Testis (tissue), 3 donors: ENCODE measurements around the gene PRPF38B. TPM values are rescaled to one million over a fixed set of nuclear protein-coding genes. Genes with fewer than 3 reads are reported as not detected.
"Not testable (repeated sequence)": the region's sequence is repeated elsewhere in the genome, so short reads cannot be mapped to it uniquely, and the experiment has no call there.

Experiments used
- DNase-seq: peaks from one replicate; pipeline ENCODE4 v3.0.0-alpha.2; 2019
- H3K27ac ChIP-seq, 2 donors: fragments of 200-600 bp; sonication (generic); one replicate each; pipeline ENCODE4 v1.5.1; 2019
- H3K27me3 ChIP-seq: fragments of 200-600 bp; sonication (generic); one replicate; pipeline ENCODE4 v1.5.1; 2019
- H3K36me3 ChIP-seq: fragments of 200-600 bp; sonication (generic); one replicate; pipeline ENCODE4 v1.5.1; 2017; ENCODE audit warnings: low read depth; ENCODE audit errors: missing control alignments
- H3K4me1 ChIP-seq: fragments of 200-600 bp; sonication (generic); one replicate; pipeline ENCODE4 v1.5.1; 2019
- H3K4me3 ChIP-seq, 2 donors: fragments of 200-600 bp; sonication (generic); one replicate each; pipeline ENCODE4 v1.5.1; 2017 to 2019
- H3K9me3 ChIP-seq: fragments of 200-600 bp; sonication (generic); one replicate; pipeline ENCODE4 v1.5.1; 2017
- CTCF ChIP-seq, 3 experiments: fragments of 450-650 bp in 2 of 3; fragments of 200-600 bp in 1 of 3; sonication (generic) in 1 of 3; IDR thresholded peaks; one replicate each; pipeline ENCODE4 v1.5.1; 2016 to 2019; ENCODE audit warnings: antibody characterized with exemption in 3 of 3, mild to moderate bottlenecking in 2 of 3, moderate library complexity in 1 of 3
- POLR2A ChIP-seq: fragments of 450-650 bp; IDR thresholded peaks from one replicate; pipeline ENCODE4 v1.6.1; 2017; ENCODE audit warnings: antibody characterized with exemption, mild to moderate bottlenecking, moderate library complexity
- WGBS, 2 donors: methylation state at CpG; one replicate each; pipeline ENCODE4 v1.1.5; 2018; 5-methylcytosine and 5-hydroxymethylcytosine counted together
- intact Hi-C: fragments of 100-400 bp; cut with DNase I; formaldehyde crosslinking; loops from one replicate; pipeline ENCODE4 v1.15.1; 2023; ENCODE audit warnings: low total_unique reads
- polyA plus RNA-seq: library from polyadenylated mRNA; stranded (reverse); fragments of 350-450 nt; fragmentation: Illumina TruSeq; extraction: RNeasy Lipid Tissue Mini Kit (QIAGEN cat#74804); gene quantifications from one replicate; pipeline ENCODE4 v1.2.3, GENCODE V29; 2014; ENCODE audit warnings: low read depth, low replicate concordance; ENCODE audit not compliant: insufficient read depth
- total RNA-seq, 2 donors: library from RNA; depleted of rRNA; stranded (reverse); fragments of >200 nt; gene quantifications; one replicate each; pipeline ENCODE4 v1.2.3, GENCODE V29; 2016

PRPF38B gene
- total and polyA plus RNA-seq, 3 donors from 2014 or later = 8.6 to 29.0 (median 28.1) TPM

- 92 to 94% methylated on average over 5 of the region's 5 CpGs for WGBS, 2 donors
- Histone ChIP-seq H3K9me3 (no peaks in the 10 kb centered on the region), H3K4me1 (no peaks in the 10 kb centered on the region), H3K4me3 (no peak overlapping the region), H3K27me3 (no peaks in the 10 kb centered on the region), H3K36me3 (no peaks in the 10 kb centered on the region), H3K27ac (no peak overlapping the region)
- TF ChIP-seq POLR2A (no peak), CTCF (IDR thresholded peaks at IDR 0.05) (no peak)
- intact Hi-C loops = no loop called here
- DNase-seq = no peak
These were observed 21.9 kb upstream of the PRPF38B start for GRCh38 chr1:108670131-108670773.

DNA sequence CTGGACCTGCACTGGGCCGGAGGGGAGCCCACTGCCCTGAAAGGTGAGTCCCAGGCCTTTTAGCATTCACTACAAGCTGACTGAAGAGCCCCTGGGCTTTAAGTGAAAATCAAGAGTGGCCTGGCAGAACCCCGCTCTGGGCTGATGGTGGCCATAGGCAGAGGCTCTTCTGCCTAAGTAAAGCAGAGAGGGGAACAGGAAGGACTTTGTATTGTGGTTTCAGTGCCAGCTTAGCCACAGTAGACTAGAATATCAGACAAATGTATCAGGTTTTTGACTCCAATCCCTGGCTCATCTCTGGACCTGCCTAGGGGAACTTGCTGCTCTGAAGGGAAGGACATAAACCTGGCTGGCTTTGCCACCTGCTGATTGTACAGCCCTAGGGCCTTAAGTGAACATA is 21.0 kb upstream of the PRPF38B start:
- no peaks in the 10 kb centered on the region for H3K36me3 ChIP-seq
- WGBS, 2 donors = 96 to 100% methylated on average over 2 of the region's 2 CpGs

GRCh38 chr1:108678706-108679105 is 13.4 kb upstream of the PRPF38B start:
- Histone ChIP-seq H3K4me1 (no peaks in the 10 kb centered on the region), H3K36me3 (no peaks in the 10 kb centered on the region), H3K27me3 (no peaks in the 10 kb centered on the region), H3K4me3 (no peak overlapping the region), H3K27ac (no peak overlapping the region), H3K9me3 (no peaks in the 10 kb centered on the region)
- TF ChIP-seq POLR2A = no peak
- TF ChIP-seq CTCF (IDR thresholded peaks at IDR 0.05) = no peak
- intact Hi-C loops = no loop called here
- 43 to 56% methylated on average over 4 of the region's 4 CpGs for WGBS, 2 donors
- no peak for DNase-seq

More for the DNA sequence above, 21.0 kb upstream of the PRPF38B start:
- Histone ChIP-seq H3K4me3 (no peak overlapping the region), H3K4me1 (no peaks in the 10 kb centered on the region), H3K27me3 (no peaks in the 10 kb centered on the region), H3K27ac (no peak overlapping the region), H3K9me3 (no peaks in the 10 kb centered on the region)
- DNase-seq = no peak
- TF ChIP-seq CTCF (IDR thresholded peaks at IDR 0.05) (no peak), POLR2A (no peak)
- intact Hi-C loops = no loop called here

GRCh38 chr1:108679586-108680213 is 12.4 kb upstream of the PRPF38B start:
- intact Hi-C loops = no loop called here
- no peak overlapping the region for H3K4me3 ChIP-seq
- H3K27me3 ChIP-seq = no peaks in the 10 kb centered on the region
- no peaks in the 10 kb centered on the region for H3K9me3 ChIP-seq
- WGBS, 2 donors = 79 to 84% methylated on average over 10 of the region's 10 CpGs
- no peaks in the 10 kb centered on the region for H3K4me1 ChIP-seq
- H3K27ac ChIP-seq = no peak overlapping the region
- DNase-seq = no peak
- H3K36me3 ChIP-seq = no peaks in the 10 kb centered on the region
- TF ChIP-seq CTCF (IDR thresholded peaks at IDR 0.05) (no peak), POLR2A (no peak)

DNA sequence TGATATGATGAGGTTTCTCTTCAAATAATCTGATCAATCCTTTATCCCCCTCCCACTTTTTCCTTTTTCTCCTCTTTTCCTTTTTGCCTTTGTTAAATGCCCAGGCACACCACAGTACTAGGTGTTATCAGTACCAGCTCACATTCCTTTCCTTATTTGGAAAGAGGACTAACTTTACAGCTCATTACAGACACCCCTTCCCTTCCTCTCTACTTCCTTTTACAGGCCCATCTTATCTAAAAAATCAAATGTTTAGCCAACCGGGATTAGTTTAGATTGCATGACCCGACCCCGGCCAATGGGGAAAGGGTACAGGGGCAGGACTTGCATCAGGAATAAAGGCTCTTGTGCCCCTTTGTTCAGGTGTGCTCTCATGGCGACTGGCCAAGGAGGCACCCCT is 10.4 kb upstream of the PRPF38B start:
- H3K4me3 ChIP-seq, H3K9me3 ChIP-seq, H3K27ac ChIP-seq, H3K36me3 ChIP-seq, H3K4me1 ChIP-seq, intact Hi-C loops, H3K27me3 ChIP-seq, DNase-seq: not testable (repeated sequence)
- WGBS, 2 donors = 69 to 79% methylated on average over 4 of the region's 4 CpGs
